Heart left ventricle (tissue), 16 donors: ENCODE results near the gene GNS. TPM values are rescaled to one million over a fixed set of nuclear protein-coding genes. Genes with fewer than 3 reads are reported as not detected.

ENCODE experiments used
- ATAC-seq, 4 donors: fragments of 200-7000 bp; cut with Tn5 transposase; one replicate each; pipeline ENCODE4 v1.9.1; 2020 to 2022; ENCODE audit warnings: moderate library complexity in 4 of 4, mild to moderate bottlenecking in 3 of 4, moderate number of reproducible peaks in 1 of 4
- DNase-seq, 5 donors: peaks; one replicate each; pipeline ENCODE4 v3.0.0-alpha.2; 2020
- H3K27ac ChIP-seq, 12 donors: fragments of 200-600 bp; sonication (generic) in 4 of 12; one replicate each; pipeline versions ENCODE4 v1.5.0 to v1.8.0; 2016 to 2022; ENCODE audit warnings: mild to moderate bottlenecking in 2 of 12
- H3K27me3 ChIP-seq, 9 donors: fragments of 200-600 bp; sonication (generic) in 2 of 9; one replicate each; pipeline versions ENCODE4 v1.5.1 to v1.8.0; 2016 to 2022; ENCODE audit warnings: mild to moderate bottlenecking in 3 of 9
- H3K36me3 ChIP-seq, 9 donors: fragments of 200-600 bp; sonication (generic) in 2 of 9; one replicate each; pipeline versions ENCODE4 v1.5.0 to v1.8.0; 2018 to 2022; ENCODE audit warnings: mild to moderate bottlenecking in 2 of 9
- H3K4me1 ChIP-seq, 12 donors: fragments of 200-600 bp; sonication (generic) in 4 of 12; one replicate each; pipeline versions ENCODE4 v1.5.0 to v1.8.0; 2016 to 2022; ENCODE audit warnings: mild to moderate bottlenecking in 3 of 12
- H3K4me3 ChIP-seq, 12 donors: fragments of 200-600 bp; sonication (generic) in 4 of 12; one replicate each; pipeline versions ENCODE4 v1.5.0 to v1.8.0; 2017 to 2022; ENCODE audit warnings: mild to moderate bottlenecking in 9 of 12, moderate library complexity in 4 of 12
- H3K9me3 ChIP-seq, 12 donors: fragments of 200-600 bp; sonication (generic) in 4 of 12; one replicate each; pipeline versions ENCODE4 v1.5.0 to v1.8.0; 2016 to 2022; ENCODE audit warnings: mild to moderate bottlenecking in 1 of 12
- POLR2A ChIP-seq, 2 donors: fragments of 450-650 bp; IDR thresholded peaks; one replicate each; pipeline ENCODE4 v1.6.1; 2017; ENCODE audit warnings: antibody characterized with exemption in 2 of 2, mild to moderate bottlenecking in 2 of 2, moderate library complexity in 2 of 2
- WGBS, 4 donors: extraction: QIAGEN DNeasy Blood & Tissue Kit in 2 of 4; methylation state at CpG; one replicate each; pipeline versions ENCODE4 v1.1.5 to v1.1.7; 2013 to 2018; 5-methylcytosine and 5-hydroxymethylcytosine counted together
- intact Hi-C, 10 donors: fragments of 100-400 bp; cut with DNase I; formaldehyde crosslinking; loops; one replicate each; pipeline versions ENCODE4 v1.11.1 to v1.14.2; 2022
- polyA plus RNA-seq, 2 donors: library from polyadenylated mRNA; stranded (reverse); fragments of 200-250 nt; gene quantifications; one replicate each; pipeline ENCODE4 v1.2.3, GENCODE V29; 2013
- total RNA-seq, 9 donors: library from RNA; depleted of rRNA in 2 of 9; stranded (reverse); fragments of >200 nt in 2 of 9; fragmentation: NEBNext Ultra II Directional in 3 of 9; extraction: Animal tissue kit (Norgen Biotek cat#: 25700) in 3 of 9; gene quantifications; one replicate each; pipeline versions ENCODE4 v1.1.0 to v1.2.4, GENCODE V29; 2016 to 2023
- TF ChIP-seq, protein P1 (sequence below), 12 donors: fragments of 200-600 bp; sonication (generic) in 4 of 12; IDR thresholded peaks; one replicate each; pipeline versions ENCODE4 v1.5.0 to v1.8.0; 2018 to 2022; ENCODE audit warnings: antibody characterized with exemption in 12 of 12, mild to moderate bottlenecking in 5 of 12
- donor health status: ischemic (EF 13 %, LVEDD 7.1; RV severe dilation, severe dysfunction).
- donor health status: healthy with polysubstance abuse.
- donor health status: DM: no; HTN: yes; CAD: no.
- donor health status: DM: no; HTN: no; CAD: no.
- donor health status: ischemic (EF 25% LVEDD 6.9; RV normal size, moderate dysfunction).
- donor health status: ischemic (EF 25% LVEDD 5.7; RV mildly dilated, moderate dysfunction).
- donor health status: healthy.
- donor health status: DM: yes; HTN: yes; CAD: no.
- donor health status: ischemic (EF 35%, LVEDD 5.7; RV mildly dilated, moderate dysfunction).
- donor health status: nonischemic (EF 11% LVEDD 7.7; RV severe dilation, severe dysfunction).
- donor health status: DM: yes; HTN: yes; CAD: no.
- donor health status: PGD.
- donor health status: ischemic (EF 29% LVEDD 5.4; RV normal size, mild dysfunction).
- donor health status: nonischemic (EF 23%, LVEDD 6.1; RV moderate dilation, normal function).

The GNS gene
- total and polyA plus RNA-seq, 11 donors = 22.0 to 246 (median 115) TPM

DNA sequence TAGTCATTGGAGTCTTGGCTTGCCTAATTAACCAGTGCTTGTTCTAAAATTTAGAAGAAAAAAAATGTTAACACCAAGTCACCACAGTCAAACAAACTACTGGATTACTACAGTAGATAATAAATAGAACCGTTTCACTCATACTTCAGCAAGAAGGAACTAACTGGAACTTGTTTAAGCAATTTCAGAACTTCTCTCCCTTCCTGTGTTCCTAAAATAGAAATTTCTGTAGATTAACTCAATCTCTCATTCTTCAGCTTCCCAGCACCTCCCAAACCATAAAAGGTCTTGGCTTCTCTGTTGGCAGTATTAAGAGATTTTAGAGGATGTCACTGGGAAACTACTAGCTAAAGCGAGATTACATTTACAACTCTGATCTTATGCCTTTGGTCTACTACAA, 18.6 kb downstream of the GNS start:
- TF ChIP-seq, protein P1, sequence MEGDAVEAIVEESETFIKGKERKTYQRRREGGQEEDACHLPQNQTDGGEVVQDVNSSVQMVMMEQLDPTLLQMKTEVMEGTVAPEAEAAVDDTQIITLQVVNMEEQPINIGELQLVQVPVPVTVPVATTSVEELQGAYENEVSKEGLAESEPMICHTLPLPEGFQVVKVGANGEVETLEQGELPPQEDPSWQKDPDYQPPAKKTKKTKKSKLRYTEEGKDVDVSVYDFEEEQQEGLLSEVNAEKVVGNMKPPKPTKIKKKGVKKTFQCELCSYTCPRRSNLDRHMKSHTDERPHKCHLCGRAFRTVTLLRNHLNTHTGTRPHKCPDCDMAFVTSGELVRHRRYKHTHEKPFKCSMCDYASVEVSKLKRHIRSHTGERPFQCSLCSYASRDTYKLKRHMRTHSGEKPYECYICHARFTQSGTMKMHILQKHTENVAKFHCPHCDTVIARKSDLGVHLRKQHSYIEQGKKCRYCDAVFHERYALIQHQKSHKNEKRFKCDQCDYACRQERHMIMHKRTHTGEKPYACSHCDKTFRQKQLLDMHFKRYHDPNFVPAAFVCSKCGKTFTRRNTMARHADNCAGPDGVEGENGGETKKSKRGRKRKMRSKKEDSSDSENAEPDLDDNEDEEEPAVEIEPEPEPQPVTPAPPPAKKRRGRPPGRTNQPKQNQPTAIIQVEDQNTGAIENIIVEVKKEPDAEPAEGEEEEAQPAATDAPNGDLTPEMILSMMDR (IDR thresholded peaks at IDR 0.05) = no peak
- no peak for TF ChIP-seq POLR2A (IDR thresholded peaks at IDR 0.05)
- peaks cover 0 to 61% (median 0%) of the 10 kb centered on the region in 12 donors for H3K4me1 ChIP-seq
- 60 to 68% (median 63%) methylated on average over 2 of the region's 2 CpGs for WGBS, 4 donors
- ATAC-seq (no peak), DNase-seq (no peak)
- H3K27ac ChIP-seq = peak overlapping the region in 1 of 12 donors; percentile 63
- no peaks in the 10 kb centered on the region for H3K27me3 ChIP-seq
- intact Hi-C loops = no loop called here
- H3K9me3 ChIP-seq = no peaks in the 10 kb centered on the region
- peaks cover 0 to 99% (median 98%) of the 10 kb centered on the region in 9 donors for H3K36me3 ChIP-seq
- no peak overlapping the region for H3K4me3 ChIP-seq

DNA sequence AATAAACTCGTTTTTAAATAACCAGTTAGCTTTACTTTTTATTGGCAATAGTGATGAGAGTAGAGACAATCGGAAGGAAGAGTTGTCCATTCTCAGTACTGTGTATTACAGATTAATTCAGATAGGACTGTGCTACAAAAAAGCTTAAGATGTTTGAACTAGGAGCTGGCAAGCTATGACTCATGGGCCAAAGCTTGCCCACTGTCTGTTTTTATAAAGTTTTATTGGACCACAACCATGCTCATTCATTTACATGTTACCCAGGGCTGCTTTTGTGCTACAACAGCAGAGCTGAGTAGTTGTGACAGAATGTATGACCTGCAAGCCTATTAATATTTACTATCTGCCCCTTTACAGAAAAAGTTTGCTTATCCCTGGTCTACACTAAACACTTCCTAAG, 19.4 kb downstream of the GNS start:
- H3K9me3 ChIP-seq = no peaks in the 10 kb centered on the region
- intact Hi-C loops = no loop called here
- TF ChIP-seq POLR2A (IDR thresholded peaks at IDR 0.05) = no peak
- TF ChIP-seq, protein P1 (IDR thresholded peaks at IDR 0.05) = no peak
- ATAC-seq = no peak
- H3K36me3 ChIP-seq = peaks cover 0 to 98% (median 96%) of the 10 kb centered on the region in 9 donors
- WGBS, 4 donors = 92 to 96% (median 95%) methylated on average over 2 of the region's 2 CpGs
- no peak for DNase-seq
- H3K4me3 ChIP-seq = no peak overlapping the region
- peak overlapping the region in 1 of 12 donors; percentile 63 for H3K27ac ChIP-seq
- H3K4me1 ChIP-seq = peaks cover 0 to 59% (median 0%) of the 10 kb centered on the region in 12 donors
- no peaks in the 10 kb centered on the region for H3K27me3 ChIP-seq

DNA sequence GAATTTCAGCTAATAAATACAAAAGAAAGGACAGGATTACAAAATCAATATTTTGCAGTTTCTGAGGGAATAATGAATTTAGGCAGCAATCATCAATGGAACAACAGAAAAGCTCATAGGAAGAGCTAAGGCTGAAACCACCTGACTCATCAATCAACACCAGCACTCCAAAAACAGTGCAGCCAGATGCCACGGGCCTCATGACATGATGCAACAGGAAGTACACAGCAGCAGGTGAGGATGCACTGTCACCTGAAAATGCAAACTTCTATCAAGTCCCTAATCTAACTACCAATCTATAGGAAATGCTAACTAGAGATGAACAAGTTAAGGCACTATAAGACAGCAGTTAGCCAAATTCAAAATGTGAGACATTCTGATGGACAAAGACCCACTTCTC, 21.7 kb downstream of the GNS start:
- H3K36me3 ChIP-seq = peaks cover 0 to 98% (median 83%) of the 10 kb centered on the region in 9 donors
- no peak overlapping the region for H3K27ac ChIP-seq
- H3K4me3 ChIP-seq = no peak overlapping the region
- WGBS, 4 donors = 31 to 50% (median 45%) methylated on average over 1 of the region's 1 CpG
- H3K4me1 ChIP-seq = peaks cover 0 to 54% (median 6%) of the 10 kb centered on the region in 12 donors
- H3K27me3 ChIP-seq = no peaks in the 10 kb centered on the region
- no peaks in the 10 kb centered on the region for H3K9me3 ChIP-seq
- no peak for TF ChIP-seq POLR2A (IDR thresholded peaks at IDR 0.05)
- TF ChIP-seq, protein P1 (IDR thresholded peaks at IDR 0.05) = no peak
- no peak for DNase-seq
- ATAC-seq = no peak
- intact Hi-C loops = no loop called here

DNA sequence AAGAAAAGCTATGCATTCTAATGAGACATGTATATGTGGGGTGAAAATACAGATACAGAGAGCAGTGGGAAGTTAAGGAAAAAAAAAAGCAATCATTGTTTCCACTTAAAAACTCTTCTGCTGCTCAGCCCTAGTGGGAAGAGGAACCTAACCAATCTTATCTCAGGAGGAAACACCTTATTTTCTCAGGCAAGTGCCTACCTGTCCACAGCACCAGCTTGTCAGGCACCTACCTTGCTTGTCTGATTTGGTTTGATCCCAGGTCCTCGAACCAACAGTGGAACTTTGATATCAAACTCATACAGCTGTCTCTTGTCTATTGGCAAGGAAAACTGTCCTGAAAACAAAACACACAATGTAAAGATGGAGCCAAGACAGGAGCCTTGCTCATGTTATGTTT, 22.4 kb downstream of the GNS start:
- no peak overlapping the region for H3K27ac ChIP-seq
- no peak for ATAC-seq

More for the DNA sequence above, 22.4 kb downstream of the GNS start:
- intact Hi-C loops = no loop called here
- peaks cover 0 to 92% (median 77%) of the 10 kb centered on the region in 9 donors for H3K36me3 ChIP-seq
- TF ChIP-seq, protein P1 (IDR thresholded peaks at IDR 0.05) = no peak
- no peak for TF ChIP-seq POLR2A (IDR thresholded peaks at IDR 0.05)
- H3K9me3 ChIP-seq = no peaks in the 10 kb centered on the region
- H3K27me3 ChIP-seq = no peaks in the 10 kb centered on the region
- WGBS, 4 donors = 17 to 45% (median 34%) methylated on average over 1 of the region's 1 CpG
- no peak overlapping the region for H3K4me3 ChIP-seq
- no peak for DNase-seq
- peaks cover 0 to 52% (median 6%) of the 10 kb centered on the region in 12 donors for H3K4me1 ChIP-seq
